Stomach (tissue), 4 donors: ENCODE results near the gene ARHGAP28.

ENCODE experiments used
- CTCF ChIP-seq, 7 experiments: fragments of 450-650 bp in 4 of 7; fragments of 200-600 bp in 3 of 7; sonication (generic) in 3 of 7; IDR thresholded peaks; one replicate each; pipeline ENCODE4 v1.5.1; 2016 to 2019; ENCODE audit warnings: antibody characterized with exemption in 7 of 7, control low read depth in 2 of 7, mild to moderate bottlenecking in 1 of 7
- EP300 ChIP-seq: sonication (generic); formaldehyde crosslinking; IDR thresholded peaks from one replicate; pipeline ENCODE4 v1.6.1; 2017; ENCODE audit warnings: antibody characterized with exemption
- POLR2A ChIP-seq, 4 donors: fragments of 450-650 bp; IDR thresholded peaks; one replicate each; pipeline ENCODE4 v1.6.1; 2016; ENCODE audit warnings: antibody characterized with exemption in 4 of 4, control low read depth in 2 of 4, mild to moderate bottlenecking in 1 of 4, moderate library complexity in 1 of 4
- POLR2AphosphoS5 ChIP-seq, 3 donors: sonication (generic); formaldehyde crosslinking; IDR thresholded peaks; one replicate each; pipeline ENCODE4 v1.6.1; 2016; ENCODE audit warnings: antibody characterized with exemption in 3 of 3

GRCh38 chr18:6721755-6722154, 7.8 kb upstream of the ARHGAP28 start:
- TF ChIP-seq POLR2A (IDR thresholded peaks at IDR 0.05) (no peak), POLR2AphosphoS5 (IDR thresholded peaks at IDR 0.05) (no peak), CTCF (IDR thresholded peaks at IDR 0.05) (no peak), EP300 (no peak)
